Measurements from ENCODE around the gene CA5A. TPM values are rescaled to one million over a fixed set of nuclear protein-coding genes. Genes with fewer than 3 reads are reported as not detected.

Gene CA5A
- total RNA-seq, 2 donors from 2014 or later = not detected

Other genes with a start within 250 kb of the CA5A start
- 10 to 100 TPM; 11.4 to 18.0 TPM for gene KLHDC4, start 170.5 kb downstream of the CA5A start, total RNA-seq
- 10 to 100 TPM in 1 of 2 donors, 1 to 10 TPM in 1; 8.4 to 18.4 TPM for gene SLC7A5, start 67.0 kb downstream of the CA5A start, total RNA-seq
- gene BANP, start 14.9 kb upstream of the CA5A start, total RNA-seq = 10 to 100 TPM; 13.9 to 16.7 TPM